NCI-H460 (cell line): Measurements from ENCODE around the gene AXIN1. TPM values are rescaled to one million over a fixed set of nuclear protein-coding genes. Genes with fewer than 3 reads are reported as not detected.
"Not testable (repeated sequence)": the region's sequence is repeated elsewhere in the genome, so short reads cannot be mapped to it uniquely, and the experiment has no call there.

ENCODE experiments used
- DNase-seq: peaks from one replicate; pipeline ENCODE4 v3.0.0-alpha.2; 2016; ENCODE audit warnings: low read depth; ENCODE audit errors: extremely low read depth
- total RNA-seq: library from RNA; depleted of rRNA; stranded (reverse); fragments of >200 nt; shearing (Covaris generic); gene quantifications from 2 replicates; pipeline ENCODE4 v1.2.3, GENCODE V29; 2014

The AXIN1 gene
- total RNA-seq, 1 experiment from 2014 or later = 35.7 TPM

DNA sequence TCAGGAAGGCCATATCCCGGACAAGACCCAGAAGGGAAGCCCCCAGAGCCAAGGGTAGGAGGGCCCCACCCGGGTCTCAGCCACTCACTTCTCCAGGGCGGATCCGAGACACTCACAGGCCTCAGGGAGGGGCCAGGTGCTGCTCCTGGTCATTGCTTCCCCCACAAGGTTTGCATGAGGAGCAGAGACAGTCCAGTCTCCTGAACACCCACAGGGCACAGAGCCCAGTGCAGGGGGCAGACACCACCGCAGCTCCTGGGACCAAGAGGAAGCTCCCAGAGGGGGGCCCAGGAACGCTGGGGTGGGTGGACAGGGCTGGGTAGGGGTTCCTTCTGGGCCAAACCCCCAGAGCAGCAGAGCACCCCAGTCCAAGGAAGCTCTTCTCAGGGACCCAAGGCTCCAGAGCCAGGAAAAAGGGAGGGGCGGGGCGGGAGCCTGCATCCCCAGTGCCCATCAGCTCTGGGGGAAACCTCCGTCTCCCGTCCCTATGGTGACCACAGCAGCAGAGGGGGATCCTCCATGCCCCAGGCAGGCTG, 18.5 kb upstream of the AXIN1 start:
- DNase-seq = no peak

GRCh38 chr16:370443-370842, 17.9 kb upstream of the AXIN1 start, which contains the start of gene MRPL28:
MRPL28 (minus strand) TSS chr16:370538; CDS start chr16:370218, 320 bp downstream.
- peak; percentile 93 for DNase-seq

DNA sequence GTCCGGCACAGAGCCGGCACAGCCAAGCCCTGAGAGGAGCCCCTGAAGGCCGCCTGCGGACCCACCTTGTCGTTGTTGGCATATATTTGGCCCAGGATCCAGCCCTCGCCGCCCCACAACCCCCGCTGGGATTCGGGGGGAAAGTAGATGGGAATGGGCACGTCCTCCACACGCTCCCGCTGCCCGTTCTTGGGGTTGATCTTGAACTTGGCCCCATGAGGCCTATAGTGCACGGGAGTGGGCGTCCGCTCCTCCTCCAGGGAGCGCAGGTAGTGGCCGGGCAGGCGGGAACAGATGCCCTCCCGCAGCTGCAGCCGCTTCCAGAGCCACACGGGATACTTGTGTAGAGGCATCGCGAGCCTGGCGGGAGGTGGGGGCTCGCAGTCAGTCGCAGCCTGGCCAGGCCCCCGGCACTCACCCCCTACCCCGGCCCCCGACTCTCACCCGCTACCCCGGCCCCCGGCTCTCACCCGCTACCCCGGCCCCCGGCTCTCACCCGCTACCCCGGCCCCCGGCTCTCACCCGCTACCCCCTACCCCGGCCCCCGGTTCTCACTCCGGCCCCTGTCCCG, 17.4 kb upstream of the AXIN1 start:
- no peak for DNase-seq

DNA sequence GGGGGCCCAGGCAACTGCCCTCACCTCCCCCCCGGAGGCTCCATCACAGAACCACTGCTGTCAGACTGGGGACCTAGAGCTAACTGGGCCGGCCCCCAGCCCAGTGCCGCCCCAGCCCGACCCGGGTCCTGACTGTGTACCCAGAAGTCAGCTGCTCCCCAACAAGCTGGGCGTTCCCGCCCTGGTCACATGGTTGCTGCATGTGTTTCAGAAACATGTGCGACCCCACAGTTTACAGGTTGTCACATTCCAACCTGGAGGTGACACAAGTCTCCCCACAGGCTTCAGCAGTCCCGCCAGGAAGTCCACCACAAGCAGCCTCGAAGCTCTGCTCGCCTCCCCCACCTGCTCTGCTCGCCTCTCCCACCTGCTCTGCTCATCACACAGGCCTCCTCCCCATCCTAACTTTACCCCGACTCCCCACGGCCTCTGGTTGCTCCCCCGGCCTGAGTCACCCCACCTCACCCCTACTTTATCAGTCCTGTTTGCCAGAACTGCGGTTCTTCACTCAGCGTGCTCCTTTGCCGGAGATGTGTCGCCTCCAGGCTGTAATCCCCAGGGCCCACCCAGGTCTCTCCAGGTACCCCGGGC, 16.8 kb upstream of the AXIN1 start:
- DNase-seq = no peak

- no peak for DNase-seq
These were observed 16.1 kb upstream of the AXIN1 start for GRCh38 chr16:368388-369158.

DNA sequence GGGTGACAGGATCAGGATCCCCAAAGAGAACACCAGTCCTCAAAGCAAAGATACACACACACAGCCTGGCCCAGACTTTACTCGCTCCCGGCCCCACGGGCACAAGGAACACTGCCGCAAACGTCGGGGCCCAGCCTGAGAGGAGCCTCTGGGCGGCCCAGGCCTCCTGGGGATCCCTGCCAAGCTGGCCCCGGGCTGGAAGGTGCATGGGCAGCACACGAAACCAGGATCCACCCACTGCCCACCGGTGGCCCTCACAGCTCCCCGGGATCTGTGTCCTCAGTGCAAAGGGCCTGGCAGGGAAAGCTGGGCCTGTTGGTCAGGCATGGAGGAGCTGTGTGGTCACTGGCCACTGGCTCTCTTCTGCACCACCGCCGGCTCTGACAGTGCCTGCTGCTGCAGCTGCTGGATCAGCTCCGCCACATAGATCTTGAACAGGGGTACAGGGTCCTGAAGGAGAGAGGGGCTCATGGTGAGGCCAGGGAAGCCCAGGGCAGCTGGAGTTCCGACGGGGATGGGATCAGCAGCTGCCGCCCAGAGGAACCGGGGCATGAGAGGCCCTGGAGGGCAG, 14.9 kb upstream of the AXIN1 start:
- no peak for DNase-seq

GRCh38 chr16:366476-366875, 14.0 kb upstream of the AXIN1 start:
- DNase-seq = no peak

- DNase-seq = no peak
These were observed 12.3 kb upstream of the AXIN1 start for GRCh38 chr16:364595-365491.

- no peak for DNase-seq
These were observed 11.4 kb upstream of the AXIN1 start for GRCh38 chr16:363766-364490.

GRCh38 chr16:363110-363765, 10.7 kb upstream of the AXIN1 start:
- DNase-seq = no peak

DNA sequence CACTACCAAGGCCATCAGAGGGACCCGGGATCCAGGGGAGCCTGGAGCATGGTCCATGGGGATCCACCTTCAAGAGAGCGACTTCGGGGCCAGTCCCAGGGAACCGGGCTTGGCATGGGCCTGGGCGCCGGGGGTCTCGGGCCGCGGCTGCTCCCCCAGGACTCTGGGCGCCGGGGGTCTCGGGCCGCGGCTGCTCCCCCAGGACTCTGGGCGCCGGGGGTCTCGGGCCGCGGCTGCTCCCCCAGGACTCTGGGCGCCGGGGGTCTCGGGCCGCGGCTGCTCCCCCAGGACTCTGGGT, 10.1 kb upstream of the AXIN1 start:
- not testable (repeated sequence) for DNase-seq

- peak; percentile 83 for DNase-seq
These were observed 9.6 kb upstream of the AXIN1 start for GRCh38 chr16:361872-362701.

GRCh38 chr16:361341-361871, 8.9 kb upstream of the AXIN1 start:
- no peak for DNase-seq

GRCh38 chr16:360698-361336, 8.3 kb upstream of the AXIN1 start:
- DNase-seq = no peak

DNA sequence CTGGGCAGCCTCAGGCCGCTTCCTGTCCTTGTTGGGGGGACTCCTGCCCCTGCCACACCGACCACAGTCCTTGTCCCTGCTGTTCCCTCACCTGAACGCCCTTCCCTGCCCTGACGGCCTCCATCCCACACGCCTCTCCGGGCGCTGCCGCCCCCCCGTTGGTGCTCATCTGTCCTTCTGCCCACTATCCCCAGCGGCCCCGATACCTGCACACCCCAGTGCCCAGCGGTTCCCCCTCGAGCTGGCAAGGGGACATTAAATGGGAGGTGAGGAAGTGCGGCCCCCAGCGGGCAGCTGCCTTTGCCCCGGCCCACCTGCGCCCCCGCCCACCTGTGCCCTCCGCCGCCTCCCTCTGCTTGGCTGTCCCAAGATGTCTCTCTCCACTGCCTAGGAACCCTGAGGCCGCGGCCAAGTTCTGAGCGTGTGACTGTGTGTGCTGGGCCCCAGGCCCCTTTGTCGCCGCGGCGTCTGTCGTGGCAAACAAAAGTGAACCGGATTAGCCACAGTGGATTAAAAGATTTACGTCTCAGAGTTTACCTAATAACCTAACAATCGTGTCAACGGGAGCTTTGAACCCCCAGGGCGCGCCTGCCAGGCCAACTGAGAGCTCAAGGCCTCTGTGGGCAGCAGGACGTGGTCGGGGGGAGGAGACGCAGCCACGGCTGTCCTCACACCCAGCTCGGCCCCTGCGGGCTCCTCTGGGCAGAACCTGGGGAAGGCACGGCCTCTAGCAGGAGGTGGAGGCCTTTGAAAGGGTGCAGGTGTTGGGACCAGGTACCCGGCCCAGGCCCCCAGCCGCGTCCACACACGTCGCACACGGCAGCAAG, 7.6 kb upstream of the AXIN1 start:
- DNase-seq = no peak

DNA sequence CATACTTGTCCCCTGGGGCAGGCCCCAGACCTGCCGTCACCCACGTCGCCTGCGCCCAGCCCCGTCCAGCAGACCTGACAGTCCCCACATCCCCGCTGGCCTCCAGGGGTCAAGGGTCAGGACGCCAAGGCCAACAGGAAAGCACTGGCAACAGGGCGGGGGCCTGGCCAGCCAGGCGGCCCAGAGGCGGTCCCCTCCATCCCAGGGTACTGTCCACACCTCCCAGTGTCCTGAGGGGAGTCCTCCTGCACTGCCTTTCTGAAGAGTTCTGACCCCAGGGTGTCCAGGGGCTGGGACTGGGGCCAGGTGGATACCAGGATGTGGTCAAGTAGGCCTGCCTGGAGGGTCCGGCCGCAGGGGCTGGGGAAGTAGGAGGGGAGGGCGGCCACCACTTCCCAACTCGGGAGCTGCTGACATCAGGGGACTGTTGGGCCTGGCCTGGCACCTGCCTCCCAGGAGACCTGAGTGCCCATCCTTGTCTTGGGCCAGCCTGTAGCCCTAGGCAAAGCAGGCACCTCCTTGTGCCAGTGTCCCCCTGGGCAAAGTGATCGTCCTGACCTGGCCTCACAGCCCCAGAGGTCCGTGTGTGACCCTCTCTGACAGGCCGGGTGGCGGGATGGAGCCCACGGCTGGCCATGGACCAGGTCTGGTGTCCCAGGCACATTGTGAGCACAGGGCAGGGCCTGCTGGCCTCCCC, 6.7 kb upstream of the AXIN1 start:
- no peak for DNase-seq
